22Rv1 (cell line): ENCODE results near the gene ARHGEF28.

Experiments used
- H3K27ac ChIP-seq: fragments of 450-650 bp; 2 replicates; pipeline ENCODE4 v1.5.1; 2017
- ZFX ChIP-seq: fragments of 450-650 bp; IDR thresholded peaks from 2 replicates; pipeline ENCODE4 v1.6.1; 2017; ENCODE audit warnings: antibody characterized with exemption, borderline replicate concordance
- TF ChIP-seq, protein P1 (sequence below): fragments of 450-650 bp; IDR thresholded peaks from 2 replicates; pipeline ENCODE4 v1.5.1; 2017; ENCODE audit warnings: mild to moderate bottlenecking

Gene ARHGEF28

GRCh38 chr5:73808911-73809310 is 182.9 kb downstream of the ARHGEF28 start:
- TF ChIP-seq ZFX, result no peak
- H3K27ac ChIP-seq, result no peak overlapping the region

DNA sequence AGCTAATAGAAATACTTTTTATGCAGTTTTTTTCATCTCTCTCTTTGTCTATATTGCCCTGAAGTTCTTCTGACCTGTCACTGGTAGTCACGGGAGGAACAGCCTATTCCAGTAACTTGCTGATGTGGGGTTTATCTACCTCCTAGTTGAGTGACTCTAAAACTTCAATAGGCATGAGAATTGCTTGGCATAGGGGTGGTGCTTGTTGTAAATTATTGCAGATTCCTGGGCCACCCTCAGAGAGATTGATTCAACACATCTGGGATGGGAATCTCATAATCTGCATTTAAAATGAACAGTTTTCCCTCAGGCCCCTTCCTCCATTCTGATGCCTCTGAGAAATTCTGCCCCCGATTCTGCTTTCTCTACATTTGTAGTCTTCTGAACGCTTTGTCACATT is 184.4 kb downstream of the ARHGEF28 start:
- no peak overlapping the region for H3K27ac ChIP-seq
- TF ChIP-seq ZFX, result no peak
- TF ChIP-seq, protein P1, sequence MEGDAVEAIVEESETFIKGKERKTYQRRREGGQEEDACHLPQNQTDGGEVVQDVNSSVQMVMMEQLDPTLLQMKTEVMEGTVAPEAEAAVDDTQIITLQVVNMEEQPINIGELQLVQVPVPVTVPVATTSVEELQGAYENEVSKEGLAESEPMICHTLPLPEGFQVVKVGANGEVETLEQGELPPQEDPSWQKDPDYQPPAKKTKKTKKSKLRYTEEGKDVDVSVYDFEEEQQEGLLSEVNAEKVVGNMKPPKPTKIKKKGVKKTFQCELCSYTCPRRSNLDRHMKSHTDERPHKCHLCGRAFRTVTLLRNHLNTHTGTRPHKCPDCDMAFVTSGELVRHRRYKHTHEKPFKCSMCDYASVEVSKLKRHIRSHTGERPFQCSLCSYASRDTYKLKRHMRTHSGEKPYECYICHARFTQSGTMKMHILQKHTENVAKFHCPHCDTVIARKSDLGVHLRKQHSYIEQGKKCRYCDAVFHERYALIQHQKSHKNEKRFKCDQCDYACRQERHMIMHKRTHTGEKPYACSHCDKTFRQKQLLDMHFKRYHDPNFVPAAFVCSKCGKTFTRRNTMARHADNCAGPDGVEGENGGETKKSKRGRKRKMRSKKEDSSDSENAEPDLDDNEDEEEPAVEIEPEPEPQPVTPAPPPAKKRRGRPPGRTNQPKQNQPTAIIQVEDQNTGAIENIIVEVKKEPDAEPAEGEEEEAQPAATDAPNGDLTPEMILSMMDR, result no peak

DNA sequence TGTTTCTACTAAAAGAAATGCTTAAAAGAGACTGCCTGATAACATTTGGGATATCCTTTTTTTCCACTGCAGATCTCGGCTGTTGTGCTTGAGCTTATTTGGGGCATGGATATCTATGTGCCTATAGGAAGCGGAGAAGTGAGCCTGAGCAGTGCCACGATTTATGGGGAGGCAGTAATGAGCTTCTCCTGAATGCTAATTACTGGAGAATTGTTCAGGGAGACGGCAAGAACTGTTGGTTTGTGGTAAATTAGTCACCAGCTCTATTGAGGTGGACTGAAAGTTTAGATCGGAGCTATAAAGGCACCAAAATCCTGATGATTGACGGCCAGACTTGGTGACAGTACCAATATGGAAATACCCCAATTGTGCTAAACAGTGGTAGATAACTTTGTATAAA is 186.5 kb downstream of the ARHGEF28 start:
- no peak overlapping the region for H3K27ac ChIP-seq
- TF ChIP-seq, protein P1, result no peak
- no peak for TF ChIP-seq ZFX

DNA sequence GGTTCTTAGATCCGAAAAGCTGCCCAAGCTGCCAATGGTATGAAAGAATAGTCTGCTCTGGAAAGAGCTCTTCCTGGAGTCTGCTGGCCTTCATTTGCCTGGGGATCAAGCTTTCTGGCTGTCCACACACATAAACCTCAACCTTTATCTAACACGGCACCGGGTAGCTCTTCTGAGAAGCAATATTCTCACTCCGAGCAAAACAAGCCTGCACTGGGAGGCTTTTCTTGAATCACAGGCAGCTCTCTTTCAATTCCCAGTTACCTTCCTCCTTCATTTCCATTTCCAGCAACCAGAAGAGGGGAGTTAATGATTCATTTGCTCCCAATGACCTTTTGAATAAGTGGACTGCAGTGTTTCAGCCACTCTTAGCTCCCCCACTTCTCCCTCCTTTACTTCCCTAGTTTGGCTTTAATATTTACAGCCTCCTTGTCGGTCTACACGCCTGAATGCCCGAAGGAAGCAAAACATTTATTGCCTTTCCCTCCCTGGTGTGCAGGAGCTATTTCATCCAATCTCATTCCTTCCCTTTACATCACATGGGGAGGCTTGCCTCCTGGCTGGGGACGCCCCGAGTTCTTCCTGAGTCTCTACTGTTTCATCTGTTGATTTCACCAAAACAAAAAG is 187.1 kb downstream of the ARHGEF28 start:
- no peak for TF ChIP-seq ZFX
- TF ChIP-seq, protein P1, result no peak
- H3K27ac ChIP-seq, result no peak overlapping the region

- H3K27ac ChIP-seq, result no peak overlapping the region
Observed at GRCh38 chr5:73814233-73814846, 188.3 kb downstream of the ARHGEF28 start.

DNA sequence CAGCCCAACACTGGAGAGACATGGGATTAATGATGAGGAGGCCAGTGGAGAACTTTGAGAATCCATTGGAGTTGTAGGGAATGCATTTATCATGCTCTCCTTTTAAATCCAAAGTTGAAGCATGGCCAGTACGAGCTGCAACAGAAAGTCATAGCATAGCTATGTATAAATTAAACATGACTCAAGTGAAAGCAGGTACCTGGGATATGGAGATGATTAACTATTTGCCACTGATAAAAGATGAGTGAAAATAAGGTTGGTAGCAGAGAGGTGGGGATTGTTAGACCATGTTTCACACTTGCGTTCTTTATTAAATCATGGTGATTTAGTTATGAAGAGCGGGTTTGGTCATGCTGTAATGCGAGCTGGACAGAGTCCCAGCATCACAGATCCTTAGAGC is 189.6 kb downstream of the ARHGEF28 start:
- TF ChIP-seq, protein P1, result no peak
- no peak for TF ChIP-seq ZFX
- no peak overlapping the region for H3K27ac ChIP-seq

More at GRCh38 chr5:73814233-73814846, 188.3 kb downstream of the ARHGEF28 start:
- TF ChIP-seq, protein P1, result no peak
- TF ChIP-seq ZFX, result no peak

DNA sequence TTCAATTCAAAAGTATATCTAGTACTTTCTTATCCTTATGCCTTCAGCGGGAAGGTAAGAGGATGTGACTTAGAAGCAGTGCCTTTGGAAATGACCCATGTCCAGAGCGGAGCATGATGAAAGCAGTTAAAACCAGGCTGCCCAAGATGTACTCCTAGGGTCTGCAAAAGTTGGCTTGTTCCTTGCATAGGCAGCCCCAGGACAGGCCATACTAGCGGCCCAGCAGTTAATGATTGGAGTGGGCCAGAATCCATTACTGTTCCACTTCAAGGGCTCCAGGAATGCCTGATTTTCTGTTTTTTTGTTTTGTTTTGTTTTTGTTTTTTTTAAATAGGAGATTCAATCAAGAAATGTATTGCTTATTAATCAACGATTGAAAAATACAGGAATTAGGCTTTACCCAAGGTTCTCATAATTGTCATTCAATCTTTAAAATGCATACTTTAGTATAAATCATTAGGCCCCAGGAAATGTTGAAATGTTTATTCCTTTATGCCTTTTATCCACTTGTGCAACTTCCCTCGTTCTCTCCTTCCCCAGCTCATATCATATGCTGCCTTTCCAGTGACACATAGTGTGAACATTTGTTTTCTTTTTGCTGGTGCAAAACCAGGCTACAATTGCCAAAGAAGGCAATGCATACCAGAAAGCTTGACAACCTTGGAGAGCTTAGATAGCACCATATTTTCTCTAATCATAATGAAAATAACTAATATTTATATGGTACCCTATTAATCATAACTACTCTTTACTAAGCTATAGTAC is 190.8 kb downstream of the ARHGEF28 start:
- no peak overlapping the region for H3K27ac ChIP-seq
- no peak for TF ChIP-seq ZFX
- TF ChIP-seq, protein P1, result no peak
